GM18907 (cell line): ENCODE measurements around the gene MBD6.

Experiments
- ATAC-seq: cut with Tn5 transposase; IDR thresholded peaks from one replicate; pipeline ENCODE4 v1.9.1; 2021; ENCODE audit warnings: mild to moderate bottlenecking, moderate library complexity; ENCODE audit not compliant: unreplicated experiment

MBD6 gene

GRCh38 chr12:57525615-57526383 lies 3.2 kb downstream of the MBD6 start:
- ATAC-seq: no peak

- ATAC-seq: no peak
Measured at GRCh38 chr12:57526477-57527126, 4.0 kb downstream of the MBD6 start.

- no peak for ATAC-seq
Measured at GRCh38 chr12:57527184-57527583, 4.6 kb downstream of the MBD6 start.

GRCh38 chr12:57528176-57528575 lies 5.6 kb downstream of the MBD6 start:
- ATAC-seq: no peak

- ATAC-seq: no peak
Measured at GRCh38 chr12:57528831-57529555, 6.4 kb downstream of the MBD6 start.

GRCh38 chr12:57529831-57530230 lies 7.2 kb downstream of the MBD6 start:
- ATAC-seq: no peak

- no peak for ATAC-seq
Measured at GRCh38 chr12:57530396-57531142, 7.9 kb downstream of the MBD6 start.

- no peak for ATAC-seq
Measured at GRCh38 chr12:57531836-57532235, 9.2 kb downstream of the MBD6 start.

- ATAC-seq: no peak
Measured at GRCh38 chr12:57533108-57533507, 10.5 kb downstream of the MBD6 start.

- ATAC-seq: no peak
Measured at GRCh38 chr12:57534250-57534649, 11.6 kb downstream of the MBD6 start.

- no peak for ATAC-seq
Measured at GRCh38 chr12:57534991-57535543, 12.4 kb downstream of the MBD6 start.

GRCh38 chr12:57535764-57536596 lies 13.4 kb downstream of the MBD6 start:
- ATAC-seq: no peak

- no peak for ATAC-seq
Measured at GRCh38 chr12:57536597-57536942, 13.9 kb downstream of the MBD6 start.

GRCh38 chr12:57539134-57539768 lies 16.6 kb downstream of the MBD6 start:
- ATAC-seq: no peak

- ATAC-seq: no peak
Measured at GRCh38 chr12:57541001-57541400, 18.4 kb downstream of the MBD6 start.

GRCh38 chr12:57541717-57542116 lies 19.1 kb downstream of the MBD6 start:
- no peak for ATAC-seq

- no peak for ATAC-seq
Measured at GRCh38 chr12:57543581-57543980, 21.0 kb downstream of the MBD6 start.

- no peak for ATAC-seq
Measured at GRCh38 chr12:57545809-57546437, 23.3 kb downstream of the MBD6 start.
